Large intestine (tissue), 12 donors: ENCODE measurements around the gene MAPK9. TPM values are rescaled to one million over a fixed set of nuclear protein-coding genes. Genes with fewer than 3 reads are reported as not detected.

Experiments
- DNase-seq, 2 donors: peaks; one replicate each; pipeline versions ENCODE4 v3.0.0 to v3.0.0-alpha.2; 2013
- H3K27ac ChIP-seq: one replicate; pipeline ENCODE4 v1.5.1; 2013; ENCODE audit warnings: low read length
- H3K27me3 ChIP-seq: 2 replicates; pipeline ENCODE4 v1.6.1; 2013; ENCODE audit warnings: low read length; ENCODE audit not compliant: control insufficient read depth, insufficient read depth
- H3K36me3 ChIP-seq: 2 replicates; pipeline ENCODE4 v1.6.1; 2013; ENCODE audit warnings: low read length; ENCODE audit not compliant: control insufficient read depth, insufficient read depth
- H3K4me1 ChIP-seq: one replicate; pipeline ENCODE4 v1.6.1; 2013; ENCODE audit warnings: low read length; ENCODE audit not compliant: control insufficient read depth, insufficient read depth
- H3K4me3 ChIP-seq: one replicate; pipeline ENCODE4 v1.5.1; 2013; ENCODE audit warnings: low read length
- H3K9me3 ChIP-seq: one replicate; pipeline ENCODE4 v1.6.1; 2013; ENCODE audit warnings: mild to moderate bottlenecking, low read depth, low read length, moderate library complexity; ENCODE audit not compliant: control insufficient read depth
- WGBS: methylation state at CpG from one replicate; pipeline ENCODE4 v1.1.5; 2013; ENCODE audit warnings: low lambda C conversion rate; ENCODE audit not compliant: insufficient coverage; 5-methylcytosine and 5-hydroxymethylcytosine counted together
- long read RNA-seq, 11 donors: transcript quantifications; one replicate each; lab custom pipeline, GENCODE V29; 2026
- polyA plus RNA-seq: library from polyadenylated mRNA; unstranded; fragments of 120-200 nt; gene quantifications from one replicate; pipeline ENCODE4 v1.2.1, GENCODE V29; 2013

Gene MAPK9
- 29.8 TPM for polyA plus RNA-seq
- long read RNA-seq, donor 1, full-length matches to known transcripts, result 1 of 1 reads
- long read RNA-seq, donor 1, partial matches to known transcripts, result 0 of 1 reads
- long read RNA-seq, donor 1, other reads (novel, unspliced or antisense), result 0 of 1 reads
- long read RNA-seq, donor 2, full-length matches to known transcripts, result 3 of 3 reads
- long read RNA-seq, donor 2, partial matches to known transcripts, result 0 of 3 reads
- long read RNA-seq, donor 2, other reads (novel, unspliced or antisense), result 0 of 3 reads
- long read RNA-seq, donor 3, full-length matches to known transcripts, result 7 of 7 reads
- long read RNA-seq, donor 3, partial matches to known transcripts, result 0 of 7 reads
- long read RNA-seq, donor 3, other reads (novel, unspliced or antisense), result 0 of 7 reads
- long read RNA-seq, donor 4, full-length matches to known transcripts, result 1 of 1 reads
- long read RNA-seq, donor 4, partial matches to known transcripts, result 0 of 1 reads
- long read RNA-seq, donor 4, other reads (novel, unspliced or antisense), result 0 of 1 reads
- long read RNA-seq, donor 5, full-length matches to known transcripts, result 4 of 4 reads
- long read RNA-seq, donor 5, partial matches to known transcripts, result 0 of 4 reads
- long read RNA-seq, donor 5, other reads (novel, unspliced or antisense), result 0 of 4 reads
- long read RNA-seq, donor 6, full-length matches to known transcripts, result 1 of 1 reads
- long read RNA-seq, donor 6, partial matches to known transcripts, result 0 of 1 reads
- long read RNA-seq, donor 6, other reads (novel, unspliced or antisense), result 0 of 1 reads
- long read RNA-seq, donor 7, partial matches to known transcripts, result 0 of 1 reads
- long read RNA-seq, donor 7, other reads (novel, unspliced or antisense), result 0 of 1 reads
- long read RNA-seq, donor 8, full-length matches to known transcripts, result 3 of 8 reads
- long read RNA-seq, donor 8, partial matches to known transcripts, result 5 of 8 reads
- long read RNA-seq, donor 8, other reads (novel, unspliced or antisense), result 0 of 8 reads
- long read RNA-seq, donor 9, full-length matches to known transcripts, result 6 of 6 reads
- long read RNA-seq, donor 9, partial matches to known transcripts, result 0 of 6 reads
- long read RNA-seq, donor 9, other reads (novel, unspliced or antisense), result 0 of 6 reads
- long read RNA-seq, donor 10, full-length matches to known transcripts, result 6 of 6 reads
- long read RNA-seq, donor 10, partial matches to known transcripts, result 0 of 6 reads
- long read RNA-seq, donor 10, other reads (novel, unspliced or antisense), result 0 of 6 reads
- long read RNA-seq, donor 11, full-length matches to known transcripts, result 2 of 2 reads
- long read RNA-seq, donor 11, partial matches to known transcripts, result 0 of 2 reads
- long read RNA-seq, donor 11, other reads (novel, unspliced or antisense), result 0 of 2 reads

- WGBS, result no CpG with 5 or more reads among the region's 122 CpGs
- no peaks in the 10 kb centered on the region for H3K27me3 ChIP-seq
These were observed at the start of gene MAPK9 for GRCh38 chr5:180291943-180292831. Gene MAPK9, minus strand, starts transcription at chr5:180292083. Its CDS starts 11,522 bp downstream, at chr5:180280561.

GRCh38 chr5:180341595-180341994 is 49.7 kb upstream of the MAPK9 start:
- peaks cover 7% of the 10 kb centered on the region for H3K27me3 ChIP-seq
- H3K36me3 ChIP-seq, result no peaks in the 10 kb centered on the region
- H3K4me1 ChIP-seq, result no peaks in the 10 kb centered on the region
- no peak overlapping the region for H3K27ac ChIP-seq
- no peak for DNase-seq
- 83% methylated on average over 2 of the region's 8 CpGs for WGBS
- H3K4me3 ChIP-seq, result no peak overlapping the region
- H3K9me3 ChIP-seq, result no peaks in the 10 kb centered on the region

More at GRCh38 chr5:180291943-180292831, at the start of gene MAPK9:
- H3K27ac ChIP-seq, result peak within 1 kb of the TSS; percentile 65
- DNase-seq, result peak; percentile 80 to 89
- H3K4me3 ChIP-seq, result peak within 1 kb of the TSS; percentile 64
- H3K36me3 ChIP-seq, result no peaks in the 10 kb centered on the region
- no peaks in the 10 kb centered on the region for H3K9me3 ChIP-seq
- H3K4me1 ChIP-seq, result peaks cover 14% of the 10 kb centered on the region

GRCh38 chr5:180340856-180341255 is 49.0 kb upstream of the MAPK9 start:
- Histone ChIP-seq H3K4me1 (no peaks in the 10 kb centered on the region), H3K36me3 (no peaks in the 10 kb centered on the region), H3K9me3 (no peaks in the 10 kb centered on the region), H3K27ac (no peak overlapping the region), H3K27me3 (peaks cover 7% of the 10 kb centered on the region), H3K4me3 (no peak overlapping the region)
- WGBS, result no CpG with 5 or more reads among the region's 9 CpGs
- no peak for DNase-seq

- DNase-seq, result no peak
- Histone ChIP-seq H3K27me3 (peaks cover 7% of the 10 kb centered on the region), H3K9me3 (no peaks in the 10 kb centered on the region), H3K4me1 (no peaks in the 10 kb centered on the region), H3K4me3 (no peak overlapping the region), H3K36me3 (no peaks in the 10 kb centered on the region), H3K27ac (no peak overlapping the region)
- WGBS, result 71% methylated on average over 1 of the region's 7 CpGs
These were observed 47.8 kb upstream of the MAPK9 start for GRCh38 chr5:180339583-180340183.

GRCh38 chr5:180338001-180338707 is 46.3 kb upstream of the MAPK9 start:
- peaks cover 4% of the 10 kb centered on the region for H3K27me3 ChIP-seq
- no peak overlapping the region for H3K27ac ChIP-seq
- no peaks in the 10 kb centered on the region for H3K36me3 ChIP-seq
- 93% methylated on average over 2 of the region's 22 CpGs for WGBS
- no peak for DNase-seq
- H3K4me1 ChIP-seq, result no peaks in the 10 kb centered on the region
- no peaks in the 10 kb centered on the region for H3K9me3 ChIP-seq
- no peak overlapping the region for H3K4me3 ChIP-seq

GRCh38 chr5:180336234-180337020 is 44.5 kb upstream of the MAPK9 start:
- H3K27me3 ChIP-seq, result peaks cover 5% of the 10 kb centered on the region
- 95% methylated on average over 4 of the region's 34 CpGs for WGBS
- no peaks in the 10 kb centered on the region for H3K36me3 ChIP-seq
- H3K4me1 ChIP-seq, result no peaks in the 10 kb centered on the region
- no peak overlapping the region for H3K4me3 ChIP-seq
- no peak overlapping the region for H3K27ac ChIP-seq
- no peaks in the 10 kb centered on the region for H3K9me3 ChIP-seq
- no peak for DNase-seq

GRCh38 chr5:180335614-180336233 is 43.8 kb upstream of the MAPK9 start:
- Histone ChIP-seq H3K36me3 (no peaks in the 10 kb centered on the region), H3K27me3 (peaks cover 9% of the 10 kb centered on the region), H3K4me1 (no peaks in the 10 kb centered on the region), H3K27ac (no peak overlapping the region), H3K4me3 (no peak overlapping the region), H3K9me3 (no peaks in the 10 kb centered on the region)
- DNase-seq, result no peak
- WGBS, result no CpG with 5 or more reads among the region's 19 CpGs
